ENCODE data around the gene WWP2.
A peak's percentile ranks its signal among the peaks of the same experiment; 100 is the strongest.

The WWP2 gene

GRCh38 chr16:69910964-69911363, 148.8 kb downstream of the WWP2 start:
- peak in 1 of 2 donors; percentile 45 for DNase-seq (ENCODE audit: low read depth in 2 of 2)
- no peak for TF ChIP-seq CTCF (IDR thresholded peaks at IDR 0.05; ENCODE audit: low read depth, low read length)
- no peak overlapping the region for H3K4me3 ChIP-seq (replicated peaks in 1 of 2; ENCODE audit: low read depth in 2 of 2, low read length in 2 of 2)

- H3K4me3 ChIP-seq (replicated peaks in 1 of 2; ENCODE audit: low read depth in 2 of 2, low read length in 2 of 2), result no peak overlapping the region
- TF ChIP-seq CTCF (IDR thresholded peaks at IDR 0.05; ENCODE audit: low read depth, low read length), result no peak
- no peak for DNase-seq (ENCODE audit: low read depth in 2 of 2)
Measured at GRCh38 chr16:69916462-69916861, 154.3 kb downstream of the WWP2 start.

GRCh38 chr16:69917311-69917710, 155.2 kb downstream of the WWP2 start:
- DNase-seq (ENCODE audit: low read depth in 2 of 2), result no peak
- peak overlapping the region in 1 of 2 donors; percentile 33 for H3K4me3 ChIP-seq (replicated peaks in 1 of 2; ENCODE audit: low read depth in 2 of 2, low read length in 2 of 2)
- TF ChIP-seq CTCF (IDR thresholded peaks at IDR 0.05; ENCODE audit: low read depth, low read length), result no peak

GRCh38 chr16:69917739-69918138, 155.6 kb downstream of the WWP2 start:
- TF ChIP-seq CTCF (IDR thresholded peaks at IDR 0.05; ENCODE audit: low read depth, low read length), result no peak
- DNase-seq (ENCODE audit: low read depth in 2 of 2), result peak; percentile 98
- peak overlapping the region; percentile 21 to 33 for H3K4me3 ChIP-seq (replicated peaks in 1 of 2; ENCODE audit: low read depth in 2 of 2, low read length in 2 of 2)

GRCh38 chr16:69918241-69918640, 156.1 kb downstream of the WWP2 start:
- no peak for DNase-seq (ENCODE audit: low read depth in 2 of 2)
- no peak for TF ChIP-seq CTCF (IDR thresholded peaks at IDR 0.05; ENCODE audit: low read depth, low read length)
- peak overlapping the region; percentile 21 to 33 for H3K4me3 ChIP-seq (replicated peaks in 1 of 2; ENCODE audit: low read depth in 2 of 2, low read length in 2 of 2)

- no peak for TF ChIP-seq CTCF (IDR thresholded peaks at IDR 0.05; ENCODE audit: low read depth, low read length)
- peak in 1 of 2 donors; percentile 30 for DNase-seq (ENCODE audit: low read depth in 2 of 2)
- H3K4me3 ChIP-seq (replicated peaks in 1 of 2; ENCODE audit: low read depth in 2 of 2, low read length in 2 of 2), result no peak overlapping the region
Measured at GRCh38 chr16:69921127-69921526, 159.0 kb downstream of the WWP2 start.

- peak in 1 of 2 donors; percentile 40 for DNase-seq (ENCODE audit: low read depth in 2 of 2)
- no peak overlapping the region for H3K4me3 ChIP-seq (replicated peaks in 1 of 2; ENCODE audit: low read depth in 2 of 2, low read length in 2 of 2)
- TF ChIP-seq CTCF (IDR thresholded peaks at IDR 0.05; ENCODE audit: low read depth, low read length), result no peak
Measured at GRCh38 chr16:69922200-69922599, 160.1 kb downstream of the WWP2 start.
